GM08714 (cell line): ENCODE measurements around the gene UTS2.

Source experiments
- H3K4me3 ChIP-seq: fragments of 200-500 bp; sonication (Bioruptor generic); 2 replicates; pipeline ENCODE4 v1.5.1; 2014; ENCODE audit warnings: mild to moderate bottlenecking, low read length, inconsistent platforms
- ZNF274 ChIP-seq: IDR thresholded peaks from 2 replicates; pipeline ENCODE4 v1.6.1; 2012; ENCODE audit warnings: mild to moderate bottlenecking, low read depth, low read length

Gene UTS2

GRCh38 chr1:7811476-7811875 is 41.4 kb downstream of the UTS2 start:
- TF ChIP-seq ZNF274 = no peak
- H3K4me3 ChIP-seq = no peak overlapping the region

GRCh38 chr1:7810395-7810794 is 42.5 kb downstream of the UTS2 start:
- no peak overlapping the region for H3K4me3 ChIP-seq
- TF ChIP-seq ZNF274 = no peak

GRCh38 chr1:7809742-7810141 is 43.1 kb downstream of the UTS2 start:
- H3K4me3 ChIP-seq = no peak overlapping the region
- TF ChIP-seq ZNF274 = no peak

GRCh38 chr1:7808253-7808844 is 44.5 kb downstream of the UTS2 start:
- no peak for TF ChIP-seq ZNF274
- no peak overlapping the region for H3K4me3 ChIP-seq

- no peak overlapping the region for H3K4me3 ChIP-seq
- no peak for TF ChIP-seq ZNF274
These were observed 47.4 kb downstream of the UTS2 start for GRCh38 chr1:7805460-7805859.
